CD4-positive, alpha-beta T cell (primary cell): ENCODE measurements around the gene EMX2. TPM values are rescaled to one million over a fixed set of nuclear protein-coding genes. Genes with fewer than 3 reads are reported as not detected.

Source experiments
- ATAC-seq: fragments of 200-7000 bp; cut with Tn5 transposase; one replicate; pipeline ENCODE4 v1.10.0; 2022; ENCODE audit warnings: mild to moderate bottlenecking; ENCODE audit not compliant: poor library complexity
- CTCF ChIA-PET: fragments of 350-600 bp; sonication (Branson Sonifier 250); formaldehyde crosslinking; loops from one replicate; lab custom pipeline; 2021; ENCODE audit warnings: antibody characterized with exemption, inconsistent platforms; lab: Charles Lee
- POLR2A ChIA-PET: fragments of 350-600 bp; sonication (Branson Sonifier 250); formaldehyde crosslinking; loops from one replicate; lab custom pipeline; 2021; ENCODE audit warnings: antibody characterized with exemption, inconsistent platforms; lab: Charles Lee
- DNase-seq, 14 experiments: peaks; one replicate each; pipeline ENCODE4 v3.0.0-alpha.2; 2013 to 2020; ENCODE audit warnings: mixed read lengths in 2 of 14
- H3K27ac ChIP-seq, 2 donors: one replicate each; pipeline versions ENCODE4 v1.5.1 to v1.7.0; 2013; ENCODE audit warnings: low read length in 2 of 2, low read depth in 1 of 2, mild to moderate bottlenecking in 1 of 2
- H3K27me3 ChIP-seq, 2 experiments: 1 replicate in 1 of 2; 2 replicates in 1 of 2; pipeline versions ENCODE4 v1.6.1 to v1.7.0; 2013; ENCODE audit warnings: low read length in 2 of 2, control low read depth in 1 of 2, mild to moderate bottlenecking in 1 of 2, moderate library complexity in 1 of 2; ENCODE audit not compliant: insufficient read depth in 2 of 2, control insufficient read depth in 1 of 2
- H3K36me3 ChIP-seq: one replicate; pipeline ENCODE4 v1.6.1; 2013; ENCODE audit warnings: low read length, control low read depth; ENCODE audit not compliant: insufficient read depth
- H3K4me1 ChIP-seq: one replicate; pipeline ENCODE4 v1.6.1; 2013; ENCODE audit warnings: low read length, control low read depth; ENCODE audit not compliant: insufficient read depth
- H3K4me3 ChIP-seq: one replicate; pipeline ENCODE4 v1.5.1; 2013; ENCODE audit warnings: mild to moderate bottlenecking, low read length, moderate library complexity
- H3K9me3 ChIP-seq, 2 experiments: 1 replicate in 1 of 2; 2 replicates in 1 of 2; pipeline versions ENCODE4 v1.6.1 to v1.7.0; 2013; ENCODE audit warnings: low read length in 2 of 2, mild to moderate bottlenecking in 2 of 2, control low read depth in 1 of 2, moderate library complexity in 1 of 2; ENCODE audit not compliant: control insufficient read depth in 1 of 2, insufficient read depth in 1 of 2
- H3K27ac Mint-ChIP-seq: one replicate; pipeline ENCODE4 v1.8.0; 2020; ENCODE audit warnings: mixed read lengths
- H3K27me3 Mint-ChIP-seq: one replicate; pipeline ENCODE4 v1.8.0; 2021; ENCODE audit warnings: mixed read lengths
- H3K36me3 Mint-ChIP-seq: one replicate; pipeline ENCODE4 v1.8.0; 2021; ENCODE audit warnings: low read depth, mixed read lengths
- H3K4me1 Mint-ChIP-seq: one replicate; pipeline ENCODE4 v1.8.0; 2021; ENCODE audit warnings: low read depth, mixed read lengths
- H3K4me3 Mint-ChIP-seq: one replicate; pipeline ENCODE4 v1.8.0; 2020; ENCODE audit warnings: mild to moderate bottlenecking, mixed read lengths
- H3K9me3 Mint-ChIP-seq: one replicate; pipeline ENCODE4 v1.8.0; 2020; ENCODE audit warnings: mixed read lengths
- intact Hi-C, 2 experiments: fragments of 100-400 bp; cut with DNase I in 1 of 2; cut with micrococcal nuclease in 1 of 2; formaldehyde crosslinking; loops; one replicate each; pipeline versions ENCODE4 v1.15.1 to v1.9.0; 2023 to 2025; cut with DNase I, micrococcal nuclease
- total RNA-seq, 174 experiments: library from RNA in 2 of 174; stranded (reverse) in 2 of 174; gene quantifications; one replicate each; pipeline ENCODE4 v1.2.3 and lab custom pipeline; 2021 to 2026
- TF ChIP-seq, protein P1 (sequence below): fragments of 200-600 bp; IDR thresholded peaks from one replicate; pipeline ENCODE4 v1.8.0; 2022; ENCODE audit warnings: antibody characterized with exemption, mild to moderate bottlenecking

The EMX2 gene
- total RNA-seq, 2 experiments from 2014 or later = not detected

DNA sequence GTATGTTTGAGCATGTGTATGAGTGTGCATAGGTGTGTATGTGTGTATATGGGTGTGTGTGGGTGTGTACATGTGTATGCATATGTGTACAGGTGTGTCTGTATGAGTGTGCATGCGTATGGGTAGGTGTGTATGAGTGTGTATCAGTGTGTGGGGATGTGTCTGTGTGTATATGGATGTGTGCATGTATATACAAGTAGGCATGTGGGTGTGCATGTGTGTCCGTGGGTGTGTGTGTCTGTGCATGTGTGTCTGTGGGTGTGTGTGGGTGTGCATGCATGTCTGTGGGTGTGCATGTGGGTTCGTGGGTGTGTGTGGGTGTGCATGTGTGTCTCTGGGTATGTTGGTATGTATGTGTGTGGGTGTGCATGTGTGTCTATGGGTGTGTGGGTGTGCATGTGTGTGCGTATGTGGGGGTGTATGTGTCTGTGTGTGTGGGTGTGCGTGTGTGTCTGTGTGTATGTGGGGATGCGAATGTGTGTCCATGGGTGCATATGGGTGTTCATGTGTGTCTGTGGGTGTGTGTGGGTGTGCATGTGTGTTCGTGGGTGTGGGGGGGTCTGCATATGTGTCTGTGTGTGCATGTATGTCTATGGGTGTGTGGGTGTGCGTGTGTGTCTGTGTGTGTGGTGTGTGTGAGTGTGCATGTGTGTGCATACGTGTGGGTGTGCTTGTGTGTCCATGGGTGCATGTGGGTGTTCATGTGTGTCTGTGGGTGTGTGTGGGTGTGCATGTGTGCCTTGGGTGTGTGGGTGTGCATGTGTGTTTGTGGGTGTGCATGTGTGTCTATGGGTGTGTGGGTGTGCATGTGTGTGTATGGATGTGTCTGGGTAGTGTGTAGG is 20.6 kb downstream of the EMX2 start:
- DNase-seq (no peak), ATAC-seq (no peak)

DNA sequence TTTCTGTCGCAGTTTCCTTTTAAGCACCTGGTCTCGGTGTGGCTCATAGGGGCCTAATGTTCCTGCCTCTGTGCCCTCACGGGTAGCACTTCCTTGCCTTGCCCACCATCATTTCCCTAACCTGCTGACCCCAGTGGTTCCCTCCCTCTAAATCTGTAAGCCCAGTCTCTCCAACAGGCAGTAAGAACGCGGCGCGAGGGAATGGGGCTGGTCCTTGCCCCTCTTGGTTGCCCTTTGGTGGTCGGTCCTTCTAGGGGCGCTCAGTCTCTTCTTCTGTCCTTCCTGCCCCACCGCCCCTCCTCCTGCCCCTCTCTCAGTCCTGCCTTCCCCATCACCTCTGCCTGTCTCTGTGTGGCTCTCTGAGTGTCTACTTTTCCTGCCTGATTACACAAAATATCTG is 21.2 kb downstream of the EMX2 start:
- TF ChIP-seq, protein P1, sequence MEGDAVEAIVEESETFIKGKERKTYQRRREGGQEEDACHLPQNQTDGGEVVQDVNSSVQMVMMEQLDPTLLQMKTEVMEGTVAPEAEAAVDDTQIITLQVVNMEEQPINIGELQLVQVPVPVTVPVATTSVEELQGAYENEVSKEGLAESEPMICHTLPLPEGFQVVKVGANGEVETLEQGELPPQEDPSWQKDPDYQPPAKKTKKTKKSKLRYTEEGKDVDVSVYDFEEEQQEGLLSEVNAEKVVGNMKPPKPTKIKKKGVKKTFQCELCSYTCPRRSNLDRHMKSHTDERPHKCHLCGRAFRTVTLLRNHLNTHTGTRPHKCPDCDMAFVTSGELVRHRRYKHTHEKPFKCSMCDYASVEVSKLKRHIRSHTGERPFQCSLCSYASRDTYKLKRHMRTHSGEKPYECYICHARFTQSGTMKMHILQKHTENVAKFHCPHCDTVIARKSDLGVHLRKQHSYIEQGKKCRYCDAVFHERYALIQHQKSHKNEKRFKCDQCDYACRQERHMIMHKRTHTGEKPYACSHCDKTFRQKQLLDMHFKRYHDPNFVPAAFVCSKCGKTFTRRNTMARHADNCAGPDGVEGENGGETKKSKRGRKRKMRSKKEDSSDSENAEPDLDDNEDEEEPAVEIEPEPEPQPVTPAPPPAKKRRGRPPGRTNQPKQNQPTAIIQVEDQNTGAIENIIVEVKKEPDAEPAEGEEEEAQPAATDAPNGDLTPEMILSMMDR = no peak
- H3K4me1 ChIP-seq = no peaks in the 10 kb centered on the region

More for the DNA sequence above, 20.6 kb downstream of the EMX2 start:
- no peak overlapping the region for H3K4me3 ChIP-seq
- H3K27me3 Mint-ChIP-seq = peaks cover 41% of the 10 kb centered on the region
- no peaks in the 10 kb centered on the region for H3K36me3 Mint-ChIP-seq
- H3K36me3 ChIP-seq = no peaks in the 10 kb centered on the region
- H3K4me3 Mint-ChIP-seq = no peak overlapping the region
- H3K27me3 ChIP-seq = peaks cover 0 to 7% of the 10 kb centered on the region in 2 experiments
- no peak overlapping the region for H3K27ac ChIP-seq
- no peaks in the 10 kb centered on the region for H3K4me1 Mint-ChIP-seq
- POLR2A ChIA-PET = no interaction called here
- CTCF ChIA-PET = no interaction called here
- TF ChIP-seq, protein P1 = no peak
- H3K9me3 Mint-ChIP-seq = no peaks in the 10 kb centered on the region
- no peak overlapping the region for H3K27ac Mint-ChIP-seq
- H3K9me3 ChIP-seq = peaks cover 0 to 11% of the 10 kb centered on the region in 2 experiments
- H3K4me1 ChIP-seq = no peaks in the 10 kb centered on the region
- intact Hi-C loops = no loop called here

DNA sequence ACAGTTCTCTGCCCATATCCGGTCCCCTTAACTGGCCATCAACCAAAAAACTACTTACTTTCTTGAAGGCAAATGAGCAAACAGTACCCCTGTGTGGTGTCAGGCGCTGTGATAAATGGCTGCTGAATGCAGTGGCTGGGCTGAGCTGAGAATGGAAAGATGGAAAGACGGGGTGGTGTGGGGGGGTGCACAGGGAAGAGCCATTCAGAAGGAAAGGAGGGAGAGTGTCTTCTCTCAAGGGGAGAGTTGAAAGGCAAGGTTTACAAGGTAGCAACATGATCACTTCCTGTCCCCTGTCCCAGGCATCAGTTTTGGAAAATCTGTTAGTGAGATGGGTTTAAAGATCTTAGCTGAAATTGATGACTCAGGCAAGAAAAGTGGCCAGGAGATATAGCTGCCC is 22.5 kb downstream of the EMX2 start:
- ChIA-PET POLR2A (no interaction called here), CTCF (no interaction called here)
- no peaks in the 10 kb centered on the region for H3K4me1 Mint-ChIP-seq
- DNase-seq = no peak
- peaks cover 0 to 11% of the 10 kb centered on the region in 2 experiments for H3K9me3 ChIP-seq
- H3K27me3 Mint-ChIP-seq = peaks cover 35% of the 10 kb centered on the region
- intact Hi-C loops = no loop called here
- no peaks in the 10 kb centered on the region for H3K36me3 ChIP-seq
- TF ChIP-seq, protein P1 = no peak
- H3K4me1 ChIP-seq = no peaks in the 10 kb centered on the region
- no peak overlapping the region for H3K4me3 ChIP-seq
- H3K27me3 ChIP-seq = peaks cover 0 to 2% of the 10 kb centered on the region in 2 experiments
- no peak overlapping the region for H3K27ac Mint-ChIP-seq
- ATAC-seq = no peak
- no peak overlapping the region for H3K4me3 Mint-ChIP-seq
- no peaks in the 10 kb centered on the region for H3K9me3 Mint-ChIP-seq
- H3K36me3 Mint-ChIP-seq = no peaks in the 10 kb centered on the region
- H3K27ac ChIP-seq = no peak overlapping the region

More for the DNA sequence above, 21.2 kb downstream of the EMX2 start:
- Mint-ChIP-seq H3K36me3 (no peaks in the 10 kb centered on the region), H3K27ac (no peak overlapping the region), H3K4me1 (no peaks in the 10 kb centered on the region), H3K9me3 (no peaks in the 10 kb centered on the region), H3K4me3 (no peak overlapping the region), H3K27me3 (peaks cover 35% of the 10 kb centered on the region)
- intact Hi-C loops = no loop called here
- DNase-seq (no peak), ATAC-seq (no peak)
- Histone ChIP-seq H3K9me3 (peaks cover 0 to 11% of the 10 kb centered on the region in 2 experiments), H3K27ac (no peak overlapping the region), H3K27me3 (peaks cover 0 to 7% of the 10 kb centered on the region in 2 experiments), H3K36me3 (no peaks in the 10 kb centered on the region), H3K4me3 (no peak overlapping the region)
- CTCF ChIA-PET = no interaction called here
- POLR2A ChIA-PET = interaction anchor here (0.6 kb wide), 1 partner anchor 16 kb away, joined by 4 read pairs; no protein-coding TSS in a partner anchor
